Panc1 (cell line): Measurements from ENCODE around the gene HMHB1. TPM values are rescaled to one million over a fixed set of nuclear protein-coding genes. Genes with fewer than 3 reads are reported as not detected.

Experiments used
- ATAC-seq: fragments of 200-7000 bp; cut with Tn5 transposase; 2 replicates; pipeline ENCODE4 v1.9.1; 2020; ENCODE audit warnings: mild to moderate bottlenecking, moderate library complexity
- BruUV-seq: library from RNA; stranded (reverse); fragments of 400-500 nt; replicated peaks from 2 replicates; lab custom pipeline; 2021; lab: Mats Ljungman, UMichigan
- CTCF ChIA-PET: fragments of 300-600 bp; sonication (Branson Sonifier 250); formaldehyde crosslinking; loops from one replicate; lab custom pipeline; 2022; ENCODE audit warnings: antibody characterized with exemption; lab: Charles Lee
- POLR2A ChIA-PET: fragments of 300-600 bp; sonication (Branson Sonifier 250); formaldehyde crosslinking; loops from one replicate; lab custom pipeline; 2022; ENCODE audit warnings: antibody characterized with exemption; lab: Charles Lee
- DNase-seq: peaks from one replicate; pipeline ENCODE4 v3.0.0-alpha.2; 2010; ENCODE audit warnings: low read depth, low spot score
- H3K27ac ChIP-seq: 2 replicates; pipeline ENCODE4 v1.5.1; 2011; ENCODE audit warnings: mild to moderate bottlenecking, low read length, inconsistent platforms
- H3K27me3 ChIP-seq: fragments of 200-500 bp; sonication (Bioruptor generic); 2 replicates; pipeline ENCODE4 v1.6.0; 2014; ENCODE audit warnings: low read length, inconsistent platforms; ENCODE audit not compliant: control insufficient read depth, insufficient read depth
- H3K36me3 ChIP-seq: fragments of 200-500 bp; sonication (Bioruptor generic); 2 replicates; pipeline ENCODE4 v1.5.1; 2014; ENCODE audit warnings: inconsistent platforms, mild to moderate bottlenecking, low read length, moderate library complexity; ENCODE audit not compliant: control insufficient read depth, insufficient read depth
- H3K4me1 ChIP-seq: 2 replicates; pipeline ENCODE4 v1.5.1; 2011; ENCODE audit warnings: inconsistent platforms, mild to moderate bottlenecking, low read length, moderate library complexity; ENCODE audit not compliant: control insufficient read depth, insufficient read depth
- H3K4me3 ChIP-seq, 2 experiments: 2 replicates each; pipeline ENCODE4 v1.5.1; 2011 to 2012; ENCODE audit warnings: low read depth in 2 of 2, low read length in 2 of 2, mild to moderate bottlenecking in 2 of 2, inconsistent platforms in 1 of 2, moderate library complexity in 1 of 2
- H3K9me3 ChIP-seq: fragments of 200-500 bp; sonication (Bioruptor generic); 2 replicates; pipeline ENCODE4 v1.5.1; 2014; ENCODE audit warnings: low read depth, mild to moderate bottlenecking, inconsistent platforms, low read length, moderate library complexity; ENCODE audit not compliant: control insufficient read depth, insufficient read depth
- POLR2AphosphoS5 ChIP-seq: IDR thresholded peaks from 2 replicates; pipeline ENCODE4 v1.6.1; 2012; ENCODE audit warnings: mild to moderate bottlenecking, low read depth, low read length, moderate library complexity
- SIN3A ChIP-seq: IDR thresholded peaks from 2 replicates; pipeline ENCODE4 v1.6.1; 2012; ENCODE audit warnings: low read depth, mild to moderate bottlenecking, low read length, moderate library complexity, borderline replicate concordance; ENCODE audit not compliant: insufficient read depth
- TCF7L2 ChIP-seq: IDR thresholded peaks from 2 replicates; pipeline ENCODE4 v1.6.1; 2011; ENCODE audit warnings: mild to moderate bottlenecking, low read depth, low read length, inconsistent platforms
- in situ Hi-C: cut with HindIII; loops from 2 replicates; pipeline ENCODE4 v1.10.0; 2016; ENCODE audit warnings: low sequenced_read_pairs, low pct_unique_long_range_greater_than_20kb
- intact Hi-C: fragments of 100-400 bp; cut with micrococcal nuclease; formaldehyde crosslinking; loops from one replicate; pipeline ENCODE4 v1.10.0; 2022; ENCODE audit not compliant: unreplicated experiment
- total RNA-seq: library from RNA; stranded (reverse); gene quantifications from one replicate; pipeline ENCODE4 v1.2.1, GENCODE V29; 2021; ENCODE audit not compliant: unreplicated experiment
- TF ChIP-seq, protein P1 (sequence below), 2 experiments: IDR thresholded peaks; 2 replicates each; pipeline ENCODE4 v1.6.1; 2011 to 2012; ENCODE audit warnings: low read depth in 2 of 2, control low read depth in 1 of 2, low read length in 1 of 2, mild to moderate bottlenecking in 1 of 2, moderate library complexity in 1 of 2; ENCODE audit not compliant: insufficient read depth in 1 of 2
- TF ChIP-seq, protein P2 (sequence below): fragments of 450-650 bp; IDR thresholded peaks from 2 replicates; pipeline ENCODE4 v1.5.1; 2017; ENCODE audit warnings: mild to moderate bottlenecking

HMHB1 gene
- total RNA-seq, 1 experiment from 2014 or later, result not detected

DNA sequence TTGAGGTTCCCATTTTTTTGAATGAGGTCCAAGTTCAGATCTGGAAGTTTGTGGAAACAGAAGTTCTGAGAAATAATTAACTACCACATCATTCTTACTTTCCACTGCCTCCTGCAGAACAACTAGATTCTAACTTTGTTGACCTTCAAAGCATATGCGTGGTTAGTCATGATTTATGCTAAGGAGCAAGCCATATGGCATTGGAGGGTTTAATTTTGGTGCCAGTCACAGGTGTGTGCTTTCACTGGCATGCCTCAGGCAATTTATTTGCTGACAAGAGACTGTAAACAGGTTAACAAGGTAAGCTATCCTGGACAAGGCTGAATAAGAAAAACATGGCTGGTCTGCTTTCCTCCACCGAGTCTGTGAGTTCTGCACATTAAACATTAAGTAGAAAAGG lies 31.5 kb downstream of the HMHB1 start:
- TF ChIP-seq TCF7L2 (no peak), POLR2AphosphoS5 (no peak), SIN3A (no peak)
- TF ChIP-seq, protein P1, sequence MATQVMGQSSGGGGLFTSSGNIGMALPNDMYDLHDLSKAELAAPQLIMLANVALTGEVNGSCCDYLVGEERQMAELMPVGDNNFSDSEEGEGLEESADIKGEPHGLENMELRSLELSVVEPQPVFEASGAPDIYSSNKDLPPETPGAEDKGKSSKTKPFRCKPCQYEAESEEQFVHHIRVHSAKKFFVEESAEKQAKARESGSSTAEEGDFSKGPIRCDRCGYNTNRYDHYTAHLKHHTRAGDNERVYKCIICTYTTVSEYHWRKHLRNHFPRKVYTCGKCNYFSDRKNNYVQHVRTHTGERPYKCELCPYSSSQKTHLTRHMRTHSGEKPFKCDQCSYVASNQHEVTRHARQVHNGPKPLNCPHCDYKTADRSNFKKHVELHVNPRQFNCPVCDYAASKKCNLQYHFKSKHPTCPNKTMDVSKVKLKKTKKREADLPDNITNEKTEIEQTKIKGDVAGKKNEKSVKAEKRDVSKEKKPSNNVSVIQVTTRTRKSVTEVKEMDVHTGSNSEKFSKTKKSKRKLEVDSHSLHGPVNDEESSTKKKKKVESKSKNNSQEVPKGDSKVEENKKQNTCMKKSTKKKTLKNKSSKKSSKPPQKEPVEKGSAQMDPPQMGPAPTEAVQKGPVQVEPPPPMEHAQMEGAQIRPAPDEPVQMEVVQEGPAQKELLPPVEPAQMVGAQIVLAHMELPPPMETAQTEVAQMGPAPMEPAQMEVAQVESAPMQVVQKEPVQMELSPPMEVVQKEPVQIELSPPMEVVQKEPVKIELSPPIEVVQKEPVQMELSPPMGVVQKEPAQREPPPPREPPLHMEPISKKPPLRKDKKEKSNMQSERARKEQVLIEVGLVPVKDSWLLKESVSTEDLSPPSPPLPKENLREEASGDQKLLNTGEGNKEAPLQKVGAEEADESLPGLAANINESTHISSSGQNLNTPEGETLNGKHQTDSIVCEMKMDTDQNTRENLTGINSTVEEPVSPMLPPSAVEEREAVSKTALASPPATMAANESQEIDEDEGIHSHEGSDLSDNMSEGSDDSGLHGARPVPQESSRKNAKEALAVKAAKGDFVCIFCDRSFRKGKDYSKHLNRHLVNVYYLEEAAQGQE (IDR thresholded peaks at IDR 0.05; ENCODE audit: insufficient read depth in 1 of 2, low read depth in 2 of 2, low read length in 1 of 2), result no peak
- TF ChIP-seq, protein P2, sequence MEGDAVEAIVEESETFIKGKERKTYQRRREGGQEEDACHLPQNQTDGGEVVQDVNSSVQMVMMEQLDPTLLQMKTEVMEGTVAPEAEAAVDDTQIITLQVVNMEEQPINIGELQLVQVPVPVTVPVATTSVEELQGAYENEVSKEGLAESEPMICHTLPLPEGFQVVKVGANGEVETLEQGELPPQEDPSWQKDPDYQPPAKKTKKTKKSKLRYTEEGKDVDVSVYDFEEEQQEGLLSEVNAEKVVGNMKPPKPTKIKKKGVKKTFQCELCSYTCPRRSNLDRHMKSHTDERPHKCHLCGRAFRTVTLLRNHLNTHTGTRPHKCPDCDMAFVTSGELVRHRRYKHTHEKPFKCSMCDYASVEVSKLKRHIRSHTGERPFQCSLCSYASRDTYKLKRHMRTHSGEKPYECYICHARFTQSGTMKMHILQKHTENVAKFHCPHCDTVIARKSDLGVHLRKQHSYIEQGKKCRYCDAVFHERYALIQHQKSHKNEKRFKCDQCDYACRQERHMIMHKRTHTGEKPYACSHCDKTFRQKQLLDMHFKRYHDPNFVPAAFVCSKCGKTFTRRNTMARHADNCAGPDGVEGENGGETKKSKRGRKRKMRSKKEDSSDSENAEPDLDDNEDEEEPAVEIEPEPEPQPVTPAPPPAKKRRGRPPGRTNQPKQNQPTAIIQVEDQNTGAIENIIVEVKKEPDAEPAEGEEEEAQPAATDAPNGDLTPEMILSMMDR, result no peak
- CTCF ChIA-PET, result no interaction called here
- ATAC-seq (no peak), DNase-seq (no peak)
- Histone ChIP-seq H3K9me3 (no peaks in the 10 kb centered on the region), H3K4me3 (no peak overlapping the region), H3K27me3 (no peaks in the 10 kb centered on the region), H3K27ac (no peak overlapping the region), H3K4me1 (no peaks in the 10 kb centered on the region), H3K36me3 (no peaks in the 10 kb centered on the region)
- POLR2A ChIA-PET, result no interaction called here
- intact Hi-C loops, result no loop called here
- in situ Hi-C loops, result no loop called here
- no TSS peak for BruUV-seq

DNA sequence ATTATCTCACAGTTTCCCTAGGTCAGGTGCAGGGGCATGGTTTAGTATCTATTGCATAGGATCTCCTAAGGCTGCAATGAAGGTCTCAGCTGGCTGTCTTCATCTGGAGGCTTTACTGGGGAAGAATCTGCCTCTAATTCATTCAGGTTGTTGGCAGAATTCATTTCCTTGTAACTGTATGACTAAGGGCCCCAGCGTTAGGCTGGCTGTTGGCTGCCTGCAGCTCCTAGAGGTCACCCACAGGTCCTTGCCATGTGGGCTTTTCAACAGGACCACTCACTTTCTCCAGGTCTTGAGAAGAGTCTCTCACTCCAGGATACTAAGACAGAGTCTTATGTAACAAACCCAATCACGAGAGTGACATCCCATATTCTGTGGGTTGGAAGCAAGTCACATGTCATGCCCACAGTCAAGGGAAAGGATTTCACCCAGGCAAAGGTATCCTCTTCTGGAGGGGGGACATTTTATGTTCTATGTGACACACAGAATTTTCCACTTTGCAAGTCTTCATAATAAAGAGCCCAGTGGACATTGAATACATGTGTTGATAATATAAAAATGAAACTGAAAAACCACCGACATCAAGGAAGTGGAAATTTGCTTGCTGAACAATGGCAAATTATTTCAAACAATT lies 38.2 kb downstream of the HMHB1 start:
- TF ChIP-seq, protein P1 (IDR thresholded peaks at IDR 0.05; ENCODE audit: insufficient read depth in 1 of 2, low read depth in 2 of 2, low read length in 1 of 2), result no peak
- no peak for TF ChIP-seq TCF7L2
- TF ChIP-seq, protein P2, result no peak
- TF ChIP-seq SIN3A, result no peak
- TF ChIP-seq POLR2AphosphoS5, result no peak
- POLR2A ChIA-PET, result no interaction called here
- Histone ChIP-seq H3K27me3 (no peaks in the 10 kb centered on the region), H3K9me3 (no peaks in the 10 kb centered on the region), H3K4me1 (no peaks in the 10 kb centered on the region), H3K27ac (no peak overlapping the region), H3K4me3 (no peak overlapping the region), H3K36me3 (no peaks in the 10 kb centered on the region)
- CTCF ChIA-PET, result no interaction called here
- intact Hi-C loops (no loop called here), in situ Hi-C loops (no loop called here)
- DNase-seq, result no peak
- BruUV-seq, result no TSS peak
- ATAC-seq, result no peak
